Fibroblast of gingiva (primary cell): Measurements from ENCODE around the gene RNASET2.
A peak's percentile ranks its signal among the peaks of the same experiment; 100 is the strongest.

Experiments used
- DNase-seq: peaks from one replicate; pipeline ENCODE4 v3.0.0-alpha.2; 2011; ENCODE audit warnings: low read depth

The RNASET2 gene

DNA sequence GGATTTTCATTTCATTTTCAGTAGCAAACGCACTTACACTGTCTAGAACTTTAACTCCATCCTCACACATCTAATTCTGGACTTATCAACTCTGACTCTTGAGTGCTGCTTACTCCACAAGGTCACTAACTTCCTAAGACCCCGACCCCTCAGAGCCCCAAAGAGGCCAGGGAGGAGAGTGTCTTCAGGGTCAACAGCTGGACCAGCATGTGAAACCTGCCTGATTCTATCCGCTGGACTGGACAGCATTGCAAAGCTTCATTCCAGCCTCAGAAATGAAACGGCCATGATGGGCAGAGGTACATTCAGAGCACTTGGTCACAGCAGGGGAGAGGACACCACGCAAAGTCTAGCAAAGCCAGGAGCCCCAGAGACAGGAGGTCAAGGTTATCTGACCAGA lies 9.1 kb downstream of the RNASET2 start:
- DNase-seq: no peak

DNA sequence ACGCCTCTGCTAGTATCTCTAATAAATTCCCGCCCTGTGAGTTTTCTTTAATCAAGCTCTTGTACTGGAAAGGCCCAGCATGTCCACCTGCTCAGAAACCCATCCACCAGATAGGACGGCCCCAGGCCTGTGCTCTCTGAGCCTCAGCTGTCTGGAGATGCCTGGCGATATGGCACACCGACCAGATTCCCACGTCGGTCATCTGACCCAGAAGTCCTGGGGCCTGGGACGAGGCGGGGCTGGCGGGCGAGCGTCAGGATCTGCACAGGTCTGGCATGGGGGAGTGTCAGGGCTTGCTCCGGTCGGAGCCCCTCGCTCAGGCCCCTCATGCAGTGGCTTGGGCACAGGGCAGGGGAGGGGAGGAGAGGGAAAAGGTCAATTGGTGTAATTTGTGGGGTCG lies 10.2 kb downstream of the RNASET2 start:
- DNase-seq: no peak

- no peak for DNase-seq
Observed at GRCh38 chr6:166944666-166945256, 11.6 kb downstream of the RNASET2 start.

DNA sequence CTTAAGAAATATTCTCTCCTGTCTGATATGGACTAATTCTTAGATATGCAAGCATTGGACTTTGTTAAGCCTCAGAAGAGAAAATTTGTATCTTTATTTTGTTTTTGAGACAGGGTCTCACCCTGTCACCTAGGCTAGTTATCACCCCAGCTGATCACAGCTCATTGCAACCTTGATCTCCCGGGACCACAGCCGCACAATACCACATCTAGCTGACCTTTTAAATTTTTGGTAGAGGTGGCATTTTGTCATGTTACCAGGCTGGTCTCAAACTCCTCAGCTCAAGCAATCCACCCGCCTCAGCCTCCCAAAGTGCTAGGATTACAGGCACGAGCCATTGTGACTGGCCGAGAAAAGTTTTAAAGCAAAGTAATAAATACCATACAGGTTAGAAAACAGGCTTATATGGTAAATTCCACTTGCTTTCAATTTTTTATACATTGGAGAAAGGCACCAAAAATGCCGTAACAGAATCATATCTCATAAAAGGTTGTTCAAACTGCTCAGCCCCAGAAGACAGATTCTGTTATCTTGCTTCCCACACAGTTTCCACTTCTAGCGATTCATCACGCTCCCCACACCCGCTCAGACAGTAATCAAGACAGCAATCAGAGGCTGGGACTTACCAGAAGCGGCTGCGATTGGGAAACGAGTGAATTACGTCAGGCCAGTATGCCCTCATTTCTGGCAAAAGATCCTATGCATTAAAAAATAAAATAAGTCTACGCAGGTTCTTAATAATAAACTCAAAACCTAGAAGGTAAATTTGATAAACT lies 13.8 kb downstream of the RNASET2 start:
- DNase-seq: peak; percentile 11

DNA sequence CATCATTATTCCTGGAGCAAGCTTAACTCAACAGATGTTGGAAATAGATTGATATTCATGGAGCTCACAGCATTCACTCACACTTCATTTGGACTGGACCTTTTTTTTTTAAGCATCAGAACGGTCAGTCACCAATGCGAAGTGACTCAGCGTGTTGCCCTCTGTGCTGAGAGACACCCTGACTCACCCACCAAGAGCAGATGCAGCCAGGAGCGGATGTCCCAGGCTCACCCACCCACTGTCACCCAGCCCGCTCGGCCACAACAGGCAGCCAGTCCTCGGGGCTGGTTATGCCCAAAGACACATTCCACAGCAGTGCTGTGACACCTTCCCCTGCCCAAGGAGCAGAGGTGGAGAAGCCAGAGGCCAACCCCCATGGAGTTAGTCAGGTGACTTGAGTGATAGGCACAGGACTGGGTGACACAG lies 15.7 kb downstream of the RNASET2 start:
- no peak for DNase-seq

- no peak for DNase-seq
Observed at GRCh38 chr6:166939894-166940293, 16.5 kb downstream of the RNASET2 start.

- DNase-seq: no peak
Observed at GRCh38 chr6:166939345-166939744, 17.0 kb downstream of the RNASET2 start.

DNA sequence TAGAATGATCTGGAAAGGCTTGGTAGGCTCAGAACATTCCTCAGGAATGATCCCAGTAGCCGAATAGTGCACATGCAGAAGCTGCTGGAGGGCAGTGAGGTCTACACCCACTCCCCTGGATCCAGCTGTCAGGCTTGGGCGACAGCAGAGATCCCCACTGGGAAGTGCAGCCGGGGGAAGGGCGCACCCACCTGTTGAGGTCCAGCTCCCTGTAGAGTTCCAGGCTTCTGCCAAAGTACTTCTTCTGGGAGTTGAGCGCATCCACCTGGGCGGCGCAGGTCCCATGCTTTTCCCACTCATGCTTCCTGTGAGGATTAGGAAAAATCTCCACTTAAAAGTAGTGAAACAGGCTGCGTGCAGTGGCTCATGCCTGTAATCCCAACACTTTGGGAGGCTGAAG lies 17.6 kb downstream of the RNASET2 start:
- no peak for DNase-seq

- no peak for DNase-seq
Observed at GRCh38 chr6:166938150-166938549, 18.2 kb downstream of the RNASET2 start.

- DNase-seq: no peak
Observed at GRCh38 chr6:166937746-166938145, 18.6 kb downstream of the RNASET2 start.

- DNase-seq: no peak
Observed at GRCh38 chr6:166936079-166936787, 20.1 kb downstream of the RNASET2 start.

GRCh38 chr6:166935353-166935752 lies 21.0 kb downstream of the RNASET2 start:
- DNase-seq: no peak

GRCh38 chr6:166934174-166934573 lies 22.2 kb downstream of the RNASET2 start:
- no peak for DNase-seq

DNA sequence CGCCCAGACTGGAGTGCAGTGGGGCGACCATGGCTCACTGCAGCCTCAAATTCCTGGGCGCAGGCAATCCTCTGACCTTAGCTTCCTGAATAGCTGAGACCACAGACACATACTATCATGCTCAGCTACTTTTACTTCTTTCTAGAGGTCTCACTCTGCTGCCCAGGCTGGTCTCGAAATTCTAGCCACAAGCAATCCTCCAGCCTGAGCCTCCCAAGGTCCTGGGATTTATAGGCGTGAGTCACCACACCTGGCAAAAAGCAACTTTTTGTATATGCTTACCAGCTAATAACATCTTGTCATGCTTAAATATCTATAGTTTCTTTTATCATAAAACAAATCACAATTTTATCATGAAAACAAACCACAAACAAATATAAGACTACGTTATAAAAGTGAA lies 23.0 kb downstream of the RNASET2 start:
- DNase-seq: no peak

DNA sequence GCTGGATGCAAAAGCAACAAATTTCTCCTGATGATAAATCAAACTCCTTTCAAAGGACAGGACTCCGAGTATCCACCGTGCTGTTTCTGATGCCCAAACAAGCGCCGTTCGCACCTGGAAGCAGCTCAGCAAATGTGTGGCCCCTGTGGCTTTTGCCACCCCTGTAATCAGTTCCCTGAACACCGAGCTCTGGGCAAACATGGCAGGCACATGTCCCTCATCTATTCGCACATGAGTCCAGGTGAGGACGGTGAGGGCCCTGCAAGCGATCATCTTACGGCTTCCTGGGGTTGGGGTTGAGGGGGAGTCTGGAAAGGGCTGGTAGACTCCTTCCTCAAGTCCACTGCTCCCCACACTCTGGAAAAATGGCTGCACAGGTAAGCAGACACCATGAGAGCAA lies 23.7 kb downstream of the RNASET2 start:
- no peak for DNase-seq

DNA sequence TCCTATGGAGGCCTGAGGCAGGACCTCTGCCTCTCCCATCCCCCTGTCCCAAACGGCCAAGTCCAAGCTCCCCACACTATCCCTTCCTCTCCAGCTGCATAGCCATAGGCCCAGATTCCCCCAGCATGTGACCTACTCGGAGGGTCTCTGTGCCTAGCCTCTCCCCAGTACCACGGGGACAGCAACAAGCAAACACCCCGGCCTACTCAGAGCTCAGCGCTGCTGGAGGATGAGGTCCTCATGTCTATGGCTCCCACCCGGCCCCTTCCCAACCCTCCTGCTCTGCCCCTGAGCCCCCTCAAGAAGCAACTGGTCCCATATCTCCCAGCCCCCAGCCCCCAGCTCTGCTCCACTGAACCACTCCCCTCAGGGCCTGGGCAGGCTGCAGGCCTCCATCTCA lies 24.2 kb downstream of the RNASET2 start:
- no peak for DNase-seq

DNA sequence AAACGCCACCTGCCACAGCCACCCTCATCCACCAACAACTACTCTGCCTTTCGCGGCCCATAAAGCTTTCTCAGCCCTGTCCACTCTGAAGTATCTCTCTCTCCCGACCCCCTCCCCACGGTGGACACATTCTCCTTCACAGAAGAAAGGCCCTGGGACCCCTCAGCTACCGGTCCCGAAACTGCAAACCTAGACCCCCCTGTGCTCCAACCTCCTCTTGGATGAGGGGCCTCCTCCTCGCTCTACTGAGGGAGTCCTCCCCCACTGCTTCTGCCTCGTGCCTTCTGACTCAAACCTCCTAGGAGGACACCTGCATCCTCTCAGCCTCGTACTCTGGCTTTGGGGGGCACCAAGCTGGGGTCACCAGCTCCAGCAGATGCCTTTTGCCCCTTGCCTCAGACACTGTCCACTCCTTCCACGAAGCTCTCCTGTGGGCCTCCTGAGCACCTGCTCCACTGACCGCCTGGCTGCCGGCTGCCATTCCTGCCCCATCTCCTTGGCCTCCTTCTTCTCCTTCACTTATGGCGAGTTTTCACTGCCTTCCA lies 24.9 kb downstream of the RNASET2 start:
- no peak for DNase-seq

DNA sequence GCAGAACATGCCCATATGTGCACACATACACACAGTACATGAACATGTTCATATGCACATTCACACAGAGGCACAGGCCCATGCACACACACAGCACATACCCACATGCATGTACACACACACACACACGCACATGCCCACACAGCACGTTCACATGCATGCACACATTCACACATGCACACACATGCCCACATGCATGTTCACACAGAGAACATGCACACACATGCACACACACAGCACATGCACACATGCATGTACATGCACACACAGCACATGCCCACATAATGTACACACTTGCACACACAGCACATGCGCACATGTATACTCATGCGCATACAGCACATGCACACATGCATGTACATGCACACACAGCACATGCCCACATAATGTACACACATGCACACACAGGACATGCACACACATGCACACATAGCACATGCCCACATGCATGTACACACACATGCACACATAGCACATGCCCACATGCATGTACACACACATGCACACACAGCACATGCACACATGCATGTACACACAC lies 25.9 kb downstream of the RNASET2 start:
- DNase-seq: no peak

- DNase-seq: no peak
Observed at GRCh38 chr6:166929542-166930189, 26.7 kb downstream of the RNASET2 start.

- DNase-seq: no peak
Observed at GRCh38 chr6:166928644-166929541, 27.5 kb downstream of the RNASET2 start.
